Liver (tissue), 9 donors: ENCODE data around the gene RPH3AL. TPM values are rescaled to one million over a fixed set of nuclear protein-coding genes. Genes with fewer than 3 reads are reported as not detected.

Experiments
- DNase-seq: peaks from one replicate; pipeline ENCODE4 v3.0.0-alpha.2; 2017; ENCODE audit warnings: low spot score
- H3K27ac ChIP-seq, 2 donors: one replicate each; pipeline ENCODE4 v1.7.0; 2013; ENCODE audit warnings: inconsistent platforms in 2 of 2, low read length in 2 of 2, control low read depth in 1 of 2, low read depth in 1 of 2, mild to moderate bottlenecking in 1 of 2
- H3K27me3 ChIP-seq, 4 donors: one replicate each; pipeline versions ENCODE4 v1.6.1 to v1.7.0; 2013; ENCODE audit warnings: low read length in 3 of 4, inconsistent platforms in 1 of 4, mild to moderate bottlenecking in 1 of 4, moderate library complexity in 1 of 4; ENCODE audit not compliant: control insufficient read depth in 4 of 4, insufficient read depth in 4 of 4
- H3K36me3 ChIP-seq, 4 donors: one replicate each; pipeline versions ENCODE4 v1.6.1 to v1.7.0; 2013; ENCODE audit warnings: low read length in 3 of 4, mild to moderate bottlenecking in 3 of 4, low read depth in 1 of 4, moderate library complexity in 1 of 4; ENCODE audit not compliant: control insufficient read depth in 4 of 4, insufficient read depth in 3 of 4
- H3K4me1 ChIP-seq, 4 donors: one replicate each; pipeline versions ENCODE4 v1.6.1 to v1.7.0; 2013; ENCODE audit warnings: low read length in 3 of 4, mild to moderate bottlenecking in 3 of 4, moderate library complexity in 1 of 4; ENCODE audit not compliant: control insufficient read depth in 4 of 4, insufficient read depth in 4 of 4
- H3K4me3 ChIP-seq, 3 donors: one replicate each; pipeline versions ENCODE4 v1.6.1 to v1.7.0; 2013; ENCODE audit warnings: low read length in 3 of 3, control low read depth in 1 of 3, low read depth in 1 of 3, mild to moderate bottlenecking in 1 of 3
- H3K9ac ChIP-seq, 2 donors: one replicate each; pipeline ENCODE4 v1.7.0; 2013; ENCODE audit warnings: low read length in 2 of 2, mild to moderate bottlenecking in 2 of 2, moderate library complexity in 2 of 2, control low read depth in 1 of 2, low read depth in 1 of 2
- H3K9me3 ChIP-seq, 4 donors: one replicate each; pipeline versions ENCODE4 v1.6.1 to v1.7.0; 2013; ENCODE audit warnings: low read length in 3 of 4; ENCODE audit not compliant: control insufficient read depth in 4 of 4
- ATF3 ChIP-seq: IDR thresholded peaks from 2 replicates; pipeline ENCODE4 v1.6.1; 2016; ENCODE audit warnings: antibody characterized with exemption
- EGR1 ChIP-seq, 2 donors: IDR thresholded peaks; 2 replicates each; pipeline ENCODE4 v1.6.1; 2016 to 2018; ENCODE audit warnings: antibody characterized with exemption in 2 of 2, low read depth in 2 of 2
- FOXA1 ChIP-seq: IDR thresholded peaks from 2 replicates; pipeline ENCODE4 v1.6.1; 2016; ENCODE audit warnings: antibody characterized with exemption
- FOXA2 ChIP-seq: IDR thresholded peaks from 2 replicates; pipeline ENCODE4 v1.6.1; 2016; ENCODE audit warnings: antibody characterized with exemption
- GABPA ChIP-seq, 2 donors: IDR thresholded peaks in 1 of 2; conservative IDR thresholded peaks in 1 of 2; 2 replicates each; pipeline ENCODE4 v1.6.1; 2016; ENCODE audit warnings: antibody characterized with exemption in 2 of 2, mild to moderate bottlenecking in 1 of 2, moderate library complexity in 1 of 2
- HNF4A ChIP-seq, 2 donors: conservative IDR thresholded peaks; 2 replicates each; pipeline ENCODE4 v1.6.1; 2016; ENCODE audit warnings: antibody characterized with exemption in 2 of 2, mild to moderate bottlenecking in 2 of 2
- HNF4G ChIP-seq: IDR thresholded peaks from 2 replicates; pipeline ENCODE4 v1.6.1; 2016; ENCODE audit warnings: antibody characterized with exemption
- JUND ChIP-seq, 2 donors: IDR thresholded peaks; 2 replicates each; pipeline ENCODE4 v1.6.1; 2016; ENCODE audit warnings: antibody characterized with exemption in 2 of 2
- NR2F2 ChIP-seq: IDR thresholded peaks from 2 replicates; pipeline ENCODE4 v1.6.1; 2016; ENCODE audit warnings: antibody characterized with exemption
- RAD21 ChIP-seq, 2 donors: IDR thresholded peaks; 2 replicates each; pipeline ENCODE4 v1.6.1; 2016; ENCODE audit warnings: antibody characterized with exemption in 2 of 2, mild to moderate bottlenecking in 2 of 2
- REST ChIP-seq: IDR thresholded peaks from 2 replicates; pipeline ENCODE4 v1.6.1; 2016; ENCODE audit warnings: antibody characterized with exemption, mild to moderate bottlenecking
- RXRA ChIP-seq, 2 donors: IDR thresholded peaks; 2 replicates each; pipeline ENCODE4 v1.6.1; 2017 to 2018; ENCODE audit warnings: antibody characterized with exemption in 2 of 2, mild to moderate bottlenecking in 1 of 2
- SP1 ChIP-seq: IDR thresholded peaks from 2 replicates; pipeline ENCODE4 v1.6.1; 2018; ENCODE audit warnings: antibody characterized with exemption, mild to moderate bottlenecking
- TAF1 ChIP-seq: conservative IDR thresholded peaks from 2 replicates; pipeline ENCODE4 v1.6.1; 2016; ENCODE audit warnings: antibody characterized with exemption, mild to moderate bottlenecking
- YY1 ChIP-seq: IDR thresholded peaks from 2 replicates; pipeline ENCODE4 v1.6.1; 2016; ENCODE audit warnings: antibody characterized with exemption, mild to moderate bottlenecking
- WGBS: extraction: QIAGEN DNeasy Blood & Tissue Kit; methylation state at CpG from one replicate; pipeline ENCODE4 v1.1.7; 2013; 5-methylcytosine and 5-hydroxymethylcytosine counted together
- polyA plus RNA-seq, 2 donors: library from polyadenylated mRNA; stranded (reverse) in 1 of 2; unstranded in 1 of 2; fragments of 200-250 nt in 1 of 2; fragments of >200 nt in 1 of 2; fragmentation: Nextera tagmentation in 1 of 2; extraction: Ambion mirVana in 1 of 2; gene quantifications; one replicate each; pipeline versions ENCODE4 v1.2.1 to v1.2.3, GENCODE V29; 2013 to 2015
- total RNA-seq, 2 donors: library from RNA; depleted of rRNA; stranded (reverse); fragments of >200 nt; gene quantifications; one replicate each; pipeline ENCODE4 v1.2.3, GENCODE V29; 2014
- TF ChIP-seq, protein P1 (sequence below): fragments of 150-350 bp; IDR thresholded peaks from 2 replicates; pipeline ENCODE4 v1.5.1; 2017; ENCODE audit warnings: improper control_type of control experiment, low read depth, low read length; ENCODE audit not compliant: missing input control
- TF ChIP-seq, protein P2 (sequence below): IDR thresholded peaks from 2 replicates; pipeline ENCODE4 v1.6.1; 2016; ENCODE audit warnings: antibody characterized with exemption
- TF ChIP-seq, protein P3 (sequence below): IDR thresholded peaks from 2 replicates; pipeline ENCODE4 v1.6.1; 2016; ENCODE audit warnings: antibody characterized with exemption
- donor health status: healthy.
- donor health status: healthy.
- donor health status: healthy.
- donor health status: healthy.
- donor health status: healthy.

RPH3AL gene
- total and polyA plus RNA-seq, 4 donors: 8.5 to 52.5 (median 13.9) TPM

DNA sequence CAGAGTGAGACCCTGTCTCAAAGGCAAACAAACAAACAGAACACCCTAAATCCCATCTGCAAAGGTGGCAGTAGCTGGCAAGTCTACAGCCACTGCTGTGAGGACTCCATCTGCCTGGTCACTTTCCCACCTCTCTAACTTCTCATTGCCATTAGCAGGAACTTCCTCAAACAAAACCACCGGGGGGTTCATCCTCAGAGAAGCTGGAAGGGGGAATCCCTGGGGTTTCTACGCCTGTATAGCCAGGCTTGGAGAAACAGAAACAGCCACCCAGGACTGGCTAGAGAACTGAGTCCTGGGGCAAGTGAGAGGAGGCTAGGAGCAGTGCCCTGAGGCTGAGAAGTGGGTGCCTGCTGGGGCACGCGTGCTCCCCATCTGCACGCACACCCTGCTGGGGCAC, 7.3 kb downstream of the RPH3AL start (continued):
- TF ChIP-seq, protein P1, sequence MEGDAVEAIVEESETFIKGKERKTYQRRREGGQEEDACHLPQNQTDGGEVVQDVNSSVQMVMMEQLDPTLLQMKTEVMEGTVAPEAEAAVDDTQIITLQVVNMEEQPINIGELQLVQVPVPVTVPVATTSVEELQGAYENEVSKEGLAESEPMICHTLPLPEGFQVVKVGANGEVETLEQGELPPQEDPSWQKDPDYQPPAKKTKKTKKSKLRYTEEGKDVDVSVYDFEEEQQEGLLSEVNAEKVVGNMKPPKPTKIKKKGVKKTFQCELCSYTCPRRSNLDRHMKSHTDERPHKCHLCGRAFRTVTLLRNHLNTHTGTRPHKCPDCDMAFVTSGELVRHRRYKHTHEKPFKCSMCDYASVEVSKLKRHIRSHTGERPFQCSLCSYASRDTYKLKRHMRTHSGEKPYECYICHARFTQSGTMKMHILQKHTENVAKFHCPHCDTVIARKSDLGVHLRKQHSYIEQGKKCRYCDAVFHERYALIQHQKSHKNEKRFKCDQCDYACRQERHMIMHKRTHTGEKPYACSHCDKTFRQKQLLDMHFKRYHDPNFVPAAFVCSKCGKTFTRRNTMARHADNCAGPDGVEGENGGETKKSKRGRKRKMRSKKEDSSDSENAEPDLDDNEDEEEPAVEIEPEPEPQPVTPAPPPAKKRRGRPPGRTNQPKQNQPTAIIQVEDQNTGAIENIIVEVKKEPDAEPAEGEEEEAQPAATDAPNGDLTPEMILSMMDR: no peak
- no peak for TF ChIP-seq SP1
- TF ChIP-seq JUND (IDR thresholded peaks at IDR 0.05): no peak
- no peak for TF ChIP-seq RAD21 (IDR thresholded peaks at IDR 0.05)

DNA sequence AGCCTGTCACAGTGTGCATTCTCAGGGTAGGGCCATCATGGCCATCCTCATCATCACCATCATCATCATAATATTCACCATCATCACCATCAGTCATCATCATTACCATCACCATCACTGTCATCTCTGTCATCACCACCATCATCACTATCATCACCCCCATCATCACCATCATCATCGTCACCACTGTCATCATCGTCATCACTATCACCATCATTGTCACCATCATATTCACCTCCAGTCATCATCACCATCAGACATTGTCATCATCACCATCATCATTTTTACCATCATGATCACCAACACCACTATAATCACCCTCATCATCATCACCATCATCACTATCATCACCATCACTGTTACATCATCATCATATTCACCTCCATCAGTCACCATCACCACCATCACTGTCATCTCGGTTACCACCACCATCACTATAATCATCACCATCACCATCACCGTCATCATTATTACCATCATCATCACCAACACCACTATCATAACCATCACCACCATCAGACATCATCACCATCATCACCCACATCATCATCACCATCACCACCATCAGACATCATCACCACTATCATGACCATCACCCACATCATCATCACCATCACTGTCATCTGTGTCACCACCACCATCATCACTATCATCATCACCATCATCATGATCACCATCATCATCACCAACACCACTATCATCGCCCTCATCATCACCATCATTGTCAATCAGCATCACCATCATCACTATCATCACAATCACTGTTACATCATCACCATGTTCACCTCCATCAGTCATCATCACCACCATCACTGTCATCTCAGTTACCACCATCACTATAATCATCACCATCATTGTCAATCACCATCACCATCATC, 8.5 kb downstream of the RPH3AL start:
- no peak for DNase-seq
- H3K27ac ChIP-seq: no peak overlapping the region
- TF ChIP-seq TAF1 (no peak), JUND (IDR thresholded peaks at IDR 0.05) (no peak), REST (no peak), HNF4A (conservative IDR thresholded peaks at IDR 0.05) (no peak), GABPA (IDR thresholded peaks at IDR 0.05 in 1 of 2, conservative IDR thresholded peaks at IDR 0.05 in 1 of 2) (no peak), ATF3 (no peak), FOXA1 (no peak), YY1 (no peak), HNF4G (no peak), RXRA (IDR thresholded peaks at IDR 0.05) (no peak), FOXA2 (no peak), RAD21 (IDR thresholded peaks at IDR 0.05) (no peak), EGR1 (IDR thresholded peaks at IDR 0.05; ENCODE audit: low read depth in 2 of 2) (no peak), NR2F2 (no peak), SP1 (no peak)
- TF ChIP-seq, protein P2, sequence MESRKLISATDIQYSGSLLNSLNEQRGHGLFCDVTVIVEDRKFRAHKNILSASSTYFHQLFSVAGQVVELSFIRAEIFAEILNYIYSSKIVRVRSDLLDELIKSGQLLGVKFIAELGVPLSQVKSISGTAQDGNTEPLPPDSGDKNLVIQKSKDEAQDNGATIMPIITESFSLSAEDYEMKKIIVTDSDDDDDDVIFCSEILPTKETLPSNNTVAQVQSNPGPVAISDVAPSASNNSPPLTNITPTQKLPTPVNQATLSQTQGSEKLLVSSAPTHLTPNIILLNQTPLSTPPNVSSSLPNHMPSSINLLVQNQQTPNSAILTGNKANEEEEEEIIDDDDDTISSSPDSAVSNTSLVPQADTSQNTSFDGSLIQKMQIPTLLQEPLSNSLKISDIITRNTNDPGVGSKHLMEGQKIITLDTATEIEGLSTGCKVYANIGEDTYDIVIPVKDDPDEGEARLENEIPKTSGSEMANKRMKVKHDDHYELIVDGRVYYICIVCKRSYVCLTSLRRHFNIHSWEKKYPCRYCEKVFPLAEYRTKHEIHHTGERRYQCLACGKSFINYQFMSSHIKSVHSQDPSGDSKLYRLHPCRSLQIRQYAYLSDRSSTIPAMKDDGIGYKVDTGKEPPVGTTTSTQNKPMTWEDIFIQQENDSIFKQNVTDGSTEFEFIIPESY: no peak
- TF ChIP-seq, protein P1: no peak
- TF ChIP-seq, protein P3, sequence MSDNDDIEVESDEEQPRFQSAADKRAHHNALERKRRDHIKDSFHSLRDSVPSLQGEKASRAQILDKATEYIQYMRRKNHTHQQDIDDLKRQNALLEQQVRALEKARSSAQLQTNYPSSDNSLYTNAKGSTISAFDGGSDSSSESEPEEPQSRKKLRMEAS: no peak
- H3K36me3 ChIP-seq: no peaks in the 10 kb centered on the region
- no peaks in the 10 kb centered on the region for H3K9me3 ChIP-seq
- peaks cover 11 to 23% (median 18%) of the 10 kb centered on the region in 4 donors for H3K4me1 ChIP-seq
- 100% methylated on average over 5 of the region's 5 CpGs for WGBS
- H3K9ac ChIP-seq: no peak overlapping the region
- H3K4me3 ChIP-seq: no peak overlapping the region
- H3K27me3 ChIP-seq: no peaks in the 10 kb centered on the region
